Endothelial cell of umbilical vein (primary cell): ENCODE data around the gene CS.

Source experiments
- CTCF ChIP-seq, 2 donors: IDR thresholded peaks; 1 replicate in 1 of 2; 2 replicates in 1 of 2; pipeline ENCODE4 v1.5.1; 2011; ENCODE audit warnings: low read length in 2 of 2, mild to moderate bottlenecking in 2 of 2, moderate library complexity in 2 of 2, control low read depth in 1 of 2, inconsistent platforms in 1 of 2, low read depth in 1 of 2; ENCODE audit not compliant: insufficient read depth in 1 of 2; ENCODE audit errors: extremely low read depth in 1 of 2
- EZH2 ChIP-seq: IDR thresholded peaks from 2 replicates; pipeline ENCODE4 v1.6.1; 2012; ENCODE audit warnings: borderline replicate concordance, low read depth, mild to moderate bottlenecking, moderate library complexity, low read length, inconsistent platforms; ENCODE audit not compliant: severe bottlenecking
- FOS ChIP-seq: IDR thresholded peaks from 2 replicates; pipeline ENCODE4 v1.6.1; 2011; ENCODE audit warnings: mild to moderate bottlenecking, low read length, moderate library complexity, borderline replicate concordance; ENCODE audit not compliant: insufficient read depth
- GATA2 ChIP-seq: IDR thresholded peaks from 2 replicates; pipeline ENCODE4 v1.7.0; 2011; ENCODE audit warnings: low read depth, mild to moderate bottlenecking, moderate library complexity, mixed read lengths, low read length; ENCODE audit not compliant: insufficient read length, insufficient read depth
- MYC ChIP-seq: IDR thresholded peaks from one replicate; pipeline ENCODE4 v1.6.1; 2011; ENCODE audit warnings: mild to moderate bottlenecking, low read depth, low read length
- POLR2AphosphoS5 ChIP-seq: IDR thresholded peaks from 2 replicates; pipeline ENCODE4 v1.6.1; 2012; ENCODE audit warnings: low read depth, mild to moderate bottlenecking, control low read depth, low read length, moderate library complexity; ENCODE audit not compliant: insufficient read depth

- TF ChIP-seq POLR2AphosphoS5 (no peak), GATA2 (no peak), CTCF (IDR thresholded peaks at IDR 0.05; ENCODE audit: extremely low read depth in 1 of 2, insufficient read depth in 1 of 2, low read depth in 1 of 2, low read length in 2 of 2) (no peak), FOS (no peak), MYC (no peak), EZH2 (no peak)
Measured at GRCh38 chr12:56230432-56231183, 69.5 kb downstream of the CS start.
